Measurements from ENCODE around the gene ZNF784. TPM values are rescaled to one million over a fixed set of nuclear protein-coding genes. Genes with fewer than 3 reads are reported as not detected.

The ZNF784 gene
- total RNA-seq, 1 experiment from 2014 or later: 10.2 TPM

DNA sequence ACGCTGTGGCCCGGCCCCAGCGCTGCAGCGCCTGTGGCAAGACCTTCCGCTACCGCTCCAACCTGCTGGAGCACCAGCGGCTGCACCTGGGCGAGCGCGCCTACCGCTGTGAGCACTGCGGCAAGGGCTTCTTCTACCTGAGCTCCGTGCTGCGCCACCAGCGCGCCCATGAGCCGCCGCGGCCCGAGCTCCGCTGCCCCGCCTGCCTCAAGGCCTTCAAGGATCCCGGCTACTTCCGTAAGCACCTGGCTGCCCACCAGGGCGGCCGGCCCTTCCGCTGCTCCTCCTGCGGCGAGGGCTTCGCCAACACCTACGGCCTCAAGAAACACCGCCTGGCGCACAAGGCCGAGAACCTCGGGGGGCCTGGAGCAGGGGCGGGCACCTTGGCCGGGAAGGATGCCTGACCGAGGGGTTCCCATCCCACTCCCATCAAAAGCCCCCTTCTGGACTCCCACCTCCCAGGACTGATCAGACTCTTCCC, 7.9 kb downstream of the ZNF784 start:
- Mint-ChIP-seq H3K4me3 (ENCODE audit: unreplicated experiment) (no peak overlapping the region), H3K27me3 (ENCODE audit: insufficient read depth, unreplicated experiment) (no peaks in the 10 kb centered on the region), H3K27ac (ENCODE audit: unreplicated experiment) (no peak overlapping the region), H3K4me1 (ENCODE audit: low read depth, unreplicated experiment) (no peaks in the 10 kb centered on the region), H3K36me3 (ENCODE audit: insufficient read depth, unreplicated experiment) (peaks cover 35% of the 10 kb centered on the region), H3K9me3 (ENCODE audit: unreplicated experiment) (no peaks in the 10 kb centered on the region)
- no peak for DNase-seq
- H3K4me1 ChIP-seq: no peaks in the 10 kb centered on the region
- H3K4me3 ChIP-seq (ENCODE audit: low read depth, low read length): no peak overlapping the region
- BruUV-seq (replicated peaks): no TSS peak
- POLR2A ChIA-PET: no interaction called here
- CTCF ChIA-PET: no interaction called here
- no peaks in the 10 kb centered on the region for H3K27me3 ChIP-seq (replicated peaks; ENCODE audit: control insufficient read depth, insufficient read depth, low read length)
- no peaks in the 10 kb centered on the region; the same call in 1 of the 2 replicates for H3K36me3 ChIP-seq (ENCODE audit: control insufficient read depth, insufficient read depth, low read length)
- H3K9me3 ChIP-seq: no peaks in the 10 kb centered on the region
- intact Hi-C loops (cut with micrococcal nuclease; ENCODE audit: unreplicated experiment): no loop called here
- TF ChIP-seq, protein P1, sequence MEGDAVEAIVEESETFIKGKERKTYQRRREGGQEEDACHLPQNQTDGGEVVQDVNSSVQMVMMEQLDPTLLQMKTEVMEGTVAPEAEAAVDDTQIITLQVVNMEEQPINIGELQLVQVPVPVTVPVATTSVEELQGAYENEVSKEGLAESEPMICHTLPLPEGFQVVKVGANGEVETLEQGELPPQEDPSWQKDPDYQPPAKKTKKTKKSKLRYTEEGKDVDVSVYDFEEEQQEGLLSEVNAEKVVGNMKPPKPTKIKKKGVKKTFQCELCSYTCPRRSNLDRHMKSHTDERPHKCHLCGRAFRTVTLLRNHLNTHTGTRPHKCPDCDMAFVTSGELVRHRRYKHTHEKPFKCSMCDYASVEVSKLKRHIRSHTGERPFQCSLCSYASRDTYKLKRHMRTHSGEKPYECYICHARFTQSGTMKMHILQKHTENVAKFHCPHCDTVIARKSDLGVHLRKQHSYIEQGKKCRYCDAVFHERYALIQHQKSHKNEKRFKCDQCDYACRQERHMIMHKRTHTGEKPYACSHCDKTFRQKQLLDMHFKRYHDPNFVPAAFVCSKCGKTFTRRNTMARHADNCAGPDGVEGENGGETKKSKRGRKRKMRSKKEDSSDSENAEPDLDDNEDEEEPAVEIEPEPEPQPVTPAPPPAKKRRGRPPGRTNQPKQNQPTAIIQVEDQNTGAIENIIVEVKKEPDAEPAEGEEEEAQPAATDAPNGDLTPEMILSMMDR (IDR thresholded peaks at IDR 0.05; ENCODE audit: insufficient read depth in 1 of 2, low read depth in 1 of 2, low read length in 1 of 2, severe bottlenecking in 1 of 2, unreplicated experiment in 1 of 2): no peak

DNA sequence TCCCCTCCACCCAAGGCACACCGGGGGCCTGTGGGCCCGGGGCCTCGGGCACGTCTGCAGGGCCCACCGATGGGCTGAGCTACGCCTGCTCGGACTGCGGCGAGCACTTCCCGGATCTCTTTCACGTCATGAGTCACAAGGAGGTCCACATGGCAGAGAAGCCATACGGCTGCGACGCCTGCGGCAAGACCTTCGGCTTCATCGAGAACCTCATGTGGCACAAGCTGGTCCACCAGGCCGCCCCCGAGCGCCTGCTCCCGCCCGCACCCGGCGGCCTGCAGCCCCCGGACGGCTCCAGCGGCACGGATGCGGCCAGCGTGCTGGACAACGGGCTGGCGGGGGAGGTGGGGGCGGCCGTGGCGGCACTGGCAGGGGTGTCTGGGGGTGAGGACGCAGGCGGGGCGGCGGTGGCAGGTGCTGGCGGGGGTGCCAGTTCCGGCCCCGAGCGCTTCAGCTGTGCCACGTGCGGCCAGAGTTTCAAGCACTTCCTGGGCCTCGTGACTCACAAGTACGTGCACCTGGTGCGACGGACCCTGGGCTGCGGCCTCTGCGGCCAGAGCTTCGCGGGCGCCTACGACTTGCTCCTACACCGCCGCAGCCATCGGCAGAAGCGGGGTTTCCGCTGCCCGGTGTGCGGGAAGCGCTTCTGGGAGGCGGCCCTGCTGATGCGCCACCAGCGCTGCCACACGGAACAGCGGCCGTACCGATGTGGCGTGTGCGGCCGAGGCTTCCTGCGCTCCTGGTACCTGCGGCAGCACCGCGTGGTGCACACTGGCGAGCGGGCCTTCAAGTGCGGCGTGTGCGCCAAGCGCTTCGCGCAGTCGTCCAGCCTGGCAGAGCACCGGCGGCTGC, 8.6 kb downstream of the ZNF784 start:
- intact Hi-C loops (cut with micrococcal nuclease; ENCODE audit: unreplicated experiment): no loop called here
- CTCF ChIA-PET: no interaction called here
- DNase-seq: no peak

DNA sequence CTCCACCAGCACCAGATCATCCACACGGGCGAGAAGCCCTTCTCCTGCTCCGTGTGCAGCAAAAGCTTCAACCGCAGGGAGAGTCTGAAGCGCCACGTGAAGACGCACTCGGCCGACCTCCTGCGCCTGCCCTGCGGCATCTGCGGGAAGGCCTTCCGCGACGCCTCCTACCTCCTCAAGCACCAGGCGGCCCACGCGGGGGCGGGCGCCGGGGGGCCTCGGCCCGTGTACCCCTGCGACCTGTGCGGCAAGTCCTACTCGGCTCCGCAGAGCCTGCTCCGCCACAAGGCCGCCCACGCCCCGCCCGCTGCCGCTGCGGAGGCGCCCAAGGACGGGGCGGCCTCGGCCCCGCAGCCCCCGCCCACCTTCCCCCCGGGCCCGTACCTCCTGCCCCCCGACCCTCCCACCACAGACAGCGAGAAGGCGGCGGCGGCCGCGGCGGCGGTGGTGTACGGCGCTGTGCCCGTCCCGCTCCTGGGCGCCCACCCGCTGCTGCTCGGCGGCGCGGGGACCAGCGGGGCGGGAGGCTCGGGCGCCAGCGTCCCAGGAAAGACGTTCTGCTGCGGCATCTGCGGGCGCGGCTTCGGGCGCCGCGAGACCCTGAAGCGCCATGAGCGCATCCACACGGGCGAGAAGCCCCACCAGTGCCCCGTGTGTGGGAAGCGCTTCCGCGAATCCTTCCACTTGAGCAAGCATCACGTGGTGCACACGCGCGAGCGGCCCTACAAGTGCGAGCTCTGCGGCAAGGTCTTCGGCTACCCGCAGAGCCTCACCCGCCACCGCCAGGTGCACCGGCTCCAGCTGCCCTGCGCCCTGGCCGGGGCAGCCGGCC, 9.4 kb downstream of the ZNF784 start:
- TF ChIP-seq, protein P1 (IDR thresholded peaks at IDR 0.05; ENCODE audit: insufficient read depth in 1 of 2, low read depth in 1 of 2, low read length in 1 of 2, severe bottlenecking in 1 of 2, unreplicated experiment in 1 of 2): no peak
- no peaks in the 10 kb centered on the region for H3K27me3 Mint-ChIP-seq (ENCODE audit: insufficient read depth, unreplicated experiment)

More for the DNA sequence above, 8.6 kb downstream of the ZNF784 start:
- no peaks in the 10 kb centered on the region for H3K27me3 ChIP-seq (replicated peaks; ENCODE audit: control insufficient read depth, insufficient read depth, low read length)
- H3K4me1 ChIP-seq: no peaks in the 10 kb centered on the region
- no peaks in the 10 kb centered on the region for H3K9me3 Mint-ChIP-seq (ENCODE audit: unreplicated experiment)
- TF ChIP-seq, protein P1 (IDR thresholded peaks at IDR 0.05; ENCODE audit: insufficient read depth in 1 of 2, low read depth in 1 of 2, low read length in 1 of 2, severe bottlenecking in 1 of 2, unreplicated experiment in 1 of 2): no peak
- no TSS peak for BruUV-seq (replicated peaks)
- POLR2A ChIA-PET: no interaction called here
- no peaks in the 10 kb centered on the region for H3K4me1 Mint-ChIP-seq (ENCODE audit: low read depth, unreplicated experiment)
- H3K36me3 Mint-ChIP-seq (ENCODE audit: insufficient read depth, unreplicated experiment): peaks cover 35% of the 10 kb centered on the region
- no peak overlapping the region for H3K4me3 Mint-ChIP-seq (ENCODE audit: unreplicated experiment)
- H3K9me3 ChIP-seq: no peaks in the 10 kb centered on the region
- no peak overlapping the region for H3K27ac Mint-ChIP-seq (ENCODE audit: unreplicated experiment)
- H3K4me3 ChIP-seq (ENCODE audit: low read depth, low read length): no peak overlapping the region
- no peaks in the 10 kb centered on the region for H3K27me3 Mint-ChIP-seq (ENCODE audit: insufficient read depth, unreplicated experiment)
- H3K36me3 ChIP-seq (ENCODE audit: control insufficient read depth, insufficient read depth, low read length): no peaks in the 10 kb centered on the region; the same call in 1 of the 2 replicates

More for the DNA sequence above, 9.4 kb downstream of the ZNF784 start:
- CTCF ChIA-PET: no interaction called here
- DNase-seq: no peak
- no peak overlapping the region for H3K4me3 ChIP-seq (ENCODE audit: low read depth, low read length)
- H3K4me1 ChIP-seq: no peaks in the 10 kb centered on the region
- no peaks in the 10 kb centered on the region; the same call in 1 of the 2 replicates for H3K36me3 ChIP-seq (ENCODE audit: control insufficient read depth, insufficient read depth, low read length)
- Mint-ChIP-seq H3K36me3 (ENCODE audit: insufficient read depth, unreplicated experiment) (peaks cover 30% of the 10 kb centered on the region), H3K27ac (ENCODE audit: unreplicated experiment) (no peak overlapping the region), H3K4me3 (ENCODE audit: unreplicated experiment) (no peak overlapping the region), H3K9me3 (ENCODE audit: unreplicated experiment) (no peaks in the 10 kb centered on the region), H3K4me1 (ENCODE audit: low read depth, unreplicated experiment) (no peaks in the 10 kb centered on the region)
- POLR2A ChIA-PET: no interaction called here
- H3K27me3 ChIP-seq (replicated peaks; ENCODE audit: control insufficient read depth, insufficient read depth, low read length): no peaks in the 10 kb centered on the region
- H3K9me3 ChIP-seq: no peaks in the 10 kb centered on the region
- intact Hi-C loops (cut with micrococcal nuclease; ENCODE audit: unreplicated experiment): no loop called here
- BruUV-seq (replicated peaks): no TSS peak

All from Caco-2 (cell line).